Measurements from ENCODE around the gene TVP23C. TPM values are rescaled to one million over a fixed set of nuclear protein-coding genes. Genes with fewer than 3 reads are reported as not detected.
A peak's percentile ranks its signal among the peaks of the same experiment; 100 is the strongest.

The TVP23C gene
- total RNA-seq, 2 donors from 2014 or later = 30.7 to 73.2 TPM

- Mint-ChIP-seq H3K4me1 (peaks cover under 1% of the 10 kb centered on the region), H3K27me3 (ENCODE audit: insufficient read depth) (no peaks in the 10 kb centered on the region), H3K36me3 (ENCODE audit: low read depth) (peaks cover 49% of the 10 kb centered on the region), H3K4me3 (no peak overlapping the region), H3K9me3 (peaks cover 4% of the 10 kb centered on the region), H3K27ac (peak overlapping the region; percentile 32)
- Histone ChIP-seq H3K36me3 (ENCODE audit: control insufficient read depth, insufficient read depth, low read length) (peaks cover 72% of the 10 kb centered on the region), H3K4me3 (ENCODE audit: low read length) (no peak overlapping the region), H3K4me1 (ENCODE audit: control insufficient read depth, insufficient read depth, low read length) (no peaks in the 10 kb centered on the region), H3K9ac (ENCODE audit: extremely low read depth, low read length, poor library complexity, severe bottlenecking) (no peak overlapping the region), H3K27me3 (ENCODE audit: control insufficient read depth, insufficient read depth, low read length, poor library complexity, severe bottlenecking) (no peaks in the 10 kb centered on the region), H3K27ac (ENCODE audit: low read depth, low read length) (no peak overlapping the region), H3K9me3 (ENCODE audit: control insufficient read depth, low read length) (peaks cover 4% of the 10 kb centered on the region)
- TF ChIP-seq CTCF (conservative IDR thresholded peaks at IDR 0.05) = no peak
- DNase-seq = peak; percentile 67
- WGBS, 2 experiments (ENCODE audit: insufficient coverage in 1 of 2, insufficient read length in 1 of 2) = 73 to 90% methylated on average over 6 to 11 of the region's 11 CpGs
Measured at GRCh38 chr17:15462976-15463772, 100.1 kb downstream of the TVP23C start.

GRCh38 chr17:15457723-15458094, 105.6 kb downstream of the TVP23C start:
- Mint-ChIP-seq H3K4me1 (peaks cover 13% of the 10 kb centered on the region), H3K27me3 (ENCODE audit: insufficient read depth) (no peaks in the 10 kb centered on the region), H3K27ac (no peak overlapping the region), H3K4me3 (no peak overlapping the region), H3K9me3 (peaks cover 19% of the 10 kb centered on the region), H3K36me3 (ENCODE audit: low read depth) (peaks cover 76% of the 10 kb centered on the region)
- Histone ChIP-seq H3K36me3 (ENCODE audit: control insufficient read depth, insufficient read depth, low read length) (peaks cover 89% of the 10 kb centered on the region), H3K4me3 (ENCODE audit: low read length) (no peak overlapping the region), H3K27me3 (ENCODE audit: control insufficient read depth, insufficient read depth, low read length, poor library complexity, severe bottlenecking) (no peaks in the 10 kb centered on the region), H3K9ac (ENCODE audit: extremely low read depth, low read length, poor library complexity, severe bottlenecking) (no peak overlapping the region), H3K27ac (ENCODE audit: low read depth, low read length) (peak overlapping the region; percentile 55), H3K9me3 (ENCODE audit: control insufficient read depth, low read length) (peaks cover 29% of the 10 kb centered on the region), H3K4me1 (ENCODE audit: control insufficient read depth, insufficient read depth, low read length) (peaks cover 4% of the 10 kb centered on the region)
- WGBS, 2 experiments (ENCODE audit: insufficient coverage in 1 of 2, insufficient read length in 1 of 2) = 90 to 93% methylated on average over 6 to 7 of the region's 7 CpGs
- TF ChIP-seq CTCF (conservative IDR thresholded peaks at IDR 0.05) = no peak
- no peak for DNase-seq

GRCh38 chr17:15456972-15457722, 106.1 kb downstream of the TVP23C start:
- Histone ChIP-seq H3K4me1 (ENCODE audit: control insufficient read depth, insufficient read depth, low read length) (peaks cover 4% of the 10 kb centered on the region), H3K27me3 (ENCODE audit: control insufficient read depth, insufficient read depth, low read length, poor library complexity, severe bottlenecking) (no peaks in the 10 kb centered on the region), H3K4me3 (ENCODE audit: low read length) (no peak overlapping the region), H3K9me3 (ENCODE audit: control insufficient read depth, low read length) (peaks cover 25% of the 10 kb centered on the region), H3K27ac (ENCODE audit: low read depth, low read length) (peak overlapping the region; percentile 55), H3K36me3 (ENCODE audit: control insufficient read depth, insufficient read depth, low read length) (peaks cover 89% of the 10 kb centered on the region), H3K9ac (ENCODE audit: extremely low read depth, low read length, poor library complexity, severe bottlenecking) (no peak overlapping the region)
- no peak for DNase-seq
- 91 to 93% methylated on average over 13 to 16 of the region's 16 CpGs for WGBS, 2 experiments (ENCODE audit: insufficient coverage in 1 of 2, insufficient read length in 1 of 2)
- Mint-ChIP-seq H3K4me3 (no peak overlapping the region), H3K36me3 (ENCODE audit: low read depth) (peaks cover 72% of the 10 kb centered on the region), H3K4me1 (peaks cover 13% of the 10 kb centered on the region), H3K27me3 (ENCODE audit: insufficient read depth) (no peaks in the 10 kb centered on the region), H3K27ac (peak overlapping the region; percentile 56), H3K9me3 (peaks cover 16% of the 10 kb centered on the region)
- TF ChIP-seq CTCF (conservative IDR thresholded peaks at IDR 0.05) = no peak
